ENCODE measurements around the gene PAGR1.

GRCh38 chr16:29849505-29849904 lies 33.6 kb downstream of the PAGR1 start:
- TF ChIP-seq FOXP2 (optimal IDR thresholded peaks at IDR 0.05; ENCODE audit: borderline replicate concordance, extremely low read depth, extremely low read length, insufficient read depth) (no peak), REST (IDR thresholded peaks at IDR 0.05; ENCODE audit: insufficient read depth in 1 of 2, low read depth in 2 of 2, low read length in 2 of 2) (no peak), TAF1 (IDR thresholded peaks at IDR 0.05; ENCODE audit: borderline replicate concordance, insufficient read depth, low read length) (no peak)

Measured in PFSK-1 (cell line).